T-helper 2 cell treated with Interferon-gamma antibody and Interleukin-4, amounts not matched to agents 5 μg/mL and 100 μg/mL, for 36 hours (primary cell): ENCODE results near the gene OFD1.
A peak's percentile ranks its signal among the peaks of the same experiment; 100 is the strongest.
"Not testable (repeated sequence)": the region's sequence is repeated elsewhere in the genome, so short reads cannot be mapped to it uniquely, and the experiment has no call there.

Source experiments
- DNase-seq: peaks from one replicate; pipeline ENCODE4 v3.0.0; 2021; ENCODE audit warnings: low spot score
- H3K27ac Mint-ChIP-seq: one replicate; pipeline ENCODE4 v1.8.0; 2021; ENCODE audit warnings: mild to moderate bottlenecking, mixed read lengths
- H3K27me3 Mint-ChIP-seq: one replicate; pipeline ENCODE4 v1.8.0; 2021; ENCODE audit warnings: low read depth, mixed read lengths
- H3K36me3 Mint-ChIP-seq: one replicate; pipeline ENCODE4 v1.8.0; 2021; ENCODE audit warnings: low read depth, mixed read lengths
- H3K4me1 Mint-ChIP-seq: one replicate; pipeline ENCODE4 v1.8.0; 2021; ENCODE audit warnings: low read depth, mixed read lengths
- H3K4me3 Mint-ChIP-seq: one replicate; pipeline ENCODE4 v1.8.0; 2022; ENCODE audit warnings: mild to moderate bottlenecking, moderate library complexity, mixed read lengths
- H3K9me3 Mint-ChIP-seq: one replicate; pipeline ENCODE4 v1.8.0; 2021; ENCODE audit warnings: mixed read lengths

The OFD1 gene

GRCh38 chrX:13719192-13719856 lies 15.2 kb upstream of the OFD1 start:
- H3K27ac Mint-ChIP-seq: peak overlapping the region; percentile 52
- peaks cover 48% of the 10 kb centered on the region for H3K36me3 Mint-ChIP-seq
- H3K4me1 Mint-ChIP-seq: peaks cover 20% of the 10 kb centered on the region
- H3K27me3 Mint-ChIP-seq: no peaks in the 10 kb centered on the region
- no peaks in the 10 kb centered on the region for H3K9me3 Mint-ChIP-seq
- no peak overlapping the region for H3K4me3 Mint-ChIP-seq
- no peak for DNase-seq

GRCh38 chrX:13721371-13721770 lies 13.2 kb upstream of the OFD1 start:
- Mint-ChIP-seq H3K4me1 (peaks cover 30% of the 10 kb centered on the region), H3K9me3 (peaks cover 8% of the 10 kb centered on the region), H3K27me3 (no peaks in the 10 kb centered on the region), H3K36me3 (peaks cover 44% of the 10 kb centered on the region), H3K4me3 (no peak overlapping the region), H3K27ac (no peak overlapping the region)
- DNase-seq: no peak

GRCh38 chrX:13721819-13722519 lies 12.6 kb upstream of the OFD1 start:
- DNase-seq: no peak
- Mint-ChIP-seq H3K27me3 (no peaks in the 10 kb centered on the region), H3K36me3 (peaks cover 47% of the 10 kb centered on the region), H3K4me3 (no peak overlapping the region), H3K9me3 (peaks cover 13% of the 10 kb centered on the region), H3K27ac (no peak overlapping the region), H3K4me1 (peaks cover 34% of the 10 kb centered on the region)

- Mint-ChIP-seq H3K36me3 (peaks cover 59% of the 10 kb centered on the region), H3K4me1 (peaks cover 35% of the 10 kb centered on the region), H3K9me3 (peaks cover 19% of the 10 kb centered on the region)
- not testable (repeated sequence) for H3K27ac Mint-ChIP-seq, H3K27me3 Mint-ChIP-seq, H3K4me3 Mint-ChIP-seq
- peak; percentile 6 for DNase-seq
These were observed 9.7 kb upstream of the OFD1 start for GRCh38 chrX:13724878-13725277.

GRCh38 chrX:13726583-13726982 lies 8.0 kb upstream of the OFD1 start:
- peaks cover 62% of the 10 kb centered on the region for H3K36me3 Mint-ChIP-seq
- H3K9me3 Mint-ChIP-seq: peaks cover 19% of the 10 kb centered on the region

GRCh38 chrX:13730523-13730922 lies 4.0 kb upstream of the OFD1 start:
- not testable (repeated sequence) for H3K27me3 Mint-ChIP-seq, H3K4me3 Mint-ChIP-seq, DNase-seq, H3K27ac Mint-ChIP-seq
- Mint-ChIP-seq H3K4me1 (peaks cover 38% of the 10 kb centered on the region), H3K9me3 (peaks cover 19% of the 10 kb centered on the region), H3K36me3 (peaks cover 68% of the 10 kb centered on the region)

More at GRCh38 chrX:13726583-13726982, 8.0 kb upstream of the OFD1 start:
- Mint-ChIP-seq H3K27ac (peak overlapping the region; percentile 52), H3K4me1 (peaks cover 37% of the 10 kb centered on the region), H3K4me3 (peak overlapping the region; percentile 21)
- not testable (repeated sequence) for H3K27me3 Mint-ChIP-seq, DNase-seq

GRCh38 chrX:13732246-13733067 lies 2.1 kb upstream of the OFD1 start:
- Mint-ChIP-seq H3K27me3 (no peaks in the 10 kb centered on the region), H3K4me3 (peak overlapping the region; percentile 17), H3K36me3 (peaks cover 52% of the 10 kb centered on the region), H3K27ac (no peak overlapping the region), H3K4me1 (peaks cover 31% of the 10 kb centered on the region), H3K9me3 (peaks cover 2% of the 10 kb centered on the region)
- no peak for DNase-seq

- Mint-ChIP-seq H3K4me3 (peak overlapping the region; percentile 98), H3K27me3 (no peaks in the 10 kb centered on the region), H3K27ac (peak overlapping the region; percentile 96), H3K4me1 (peaks cover 29% of the 10 kb centered on the region), H3K9me3 (no peaks in the 10 kb centered on the region), H3K36me3 (peaks cover 42% of the 10 kb centered on the region)
- no peak for DNase-seq
These were observed 1.0 kb upstream of the OFD1 start for GRCh38 chrX:13733506-13733905.

- no peak for DNase-seq
- Mint-ChIP-seq H3K27me3 (no peaks in the 10 kb centered on the region), H3K27ac (peak overlapping the region; percentile 77), H3K4me3 (peak overlapping the region; percentile 63), H3K4me1 (peaks cover 25% of the 10 kb centered on the region), H3K9me3 (no peaks in the 10 kb centered on the region), H3K36me3 (peaks cover 28% of the 10 kb centered on the region)
These were observed 7.1 kb downstream of the OFD1 start for GRCh38 chrX:13741695-13742094.

- peak overlapping the region; percentile 77 for H3K27ac Mint-ChIP-seq
- H3K9me3 Mint-ChIP-seq: no peaks in the 10 kb centered on the region
- H3K4me1 Mint-ChIP-seq: peaks cover 26% of the 10 kb centered on the region
- peak overlapping the region; percentile 74 for H3K4me3 Mint-ChIP-seq
- H3K27me3 Mint-ChIP-seq: no peaks in the 10 kb centered on the region
- H3K36me3 Mint-ChIP-seq: peaks cover 32% of the 10 kb centered on the region
- DNase-seq: peak; percentile 45
These were observed 8.0 kb downstream of the OFD1 start for GRCh38 chrX:13742397-13743176.

- Mint-ChIP-seq H3K9me3 (no peaks in the 10 kb centered on the region), H3K36me3 (peaks cover 25% of the 10 kb centered on the region), H3K27ac (no peak overlapping the region), H3K4me1 (peaks cover 18% of the 10 kb centered on the region), H3K4me3 (no peak overlapping the region), H3K27me3 (no peaks in the 10 kb centered on the region)
- DNase-seq: no peak
These were observed 13.3 kb downstream of the OFD1 start for GRCh38 chrX:13747836-13748235.

- H3K4me3 Mint-ChIP-seq: no peak overlapping the region
- H3K27me3 Mint-ChIP-seq: no peaks in the 10 kb centered on the region
- no peaks in the 10 kb centered on the region for H3K9me3 Mint-ChIP-seq
- peaks cover 19% of the 10 kb centered on the region for H3K4me1 Mint-ChIP-seq
- no peak for DNase-seq
- peaks cover 29% of the 10 kb centered on the region for H3K36me3 Mint-ChIP-seq
- H3K27ac Mint-ChIP-seq: peak overlapping the region; percentile 28
These were observed 13.9 kb downstream of the OFD1 start for GRCh38 chrX:13748486-13748885.

- Mint-ChIP-seq H3K36me3 (peaks cover 31% of the 10 kb centered on the region), H3K4me3 (no peak overlapping the region), H3K9me3 (no peaks in the 10 kb centered on the region), H3K27me3 (no peaks in the 10 kb centered on the region), H3K27ac (no peak overlapping the region), H3K4me1 (peaks cover 19% of the 10 kb centered on the region)
- no peak for DNase-seq
These were observed 15.7 kb downstream of the OFD1 start for GRCh38 chrX:13750204-13750603.
